ENCODE measurements around the gene PPP2R5E. TPM values are rescaled to one million over a fixed set of nuclear protein-coding genes. Genes with fewer than 3 reads are reported as not detected.

Gene PPP2R5E
- total and polyA plus RNA-seq, 2 donors (not counting 3 experiments of a cell fraction or from before 2014, with no cell fraction given), result 4.9 to 52.5 TPM

DNA sequence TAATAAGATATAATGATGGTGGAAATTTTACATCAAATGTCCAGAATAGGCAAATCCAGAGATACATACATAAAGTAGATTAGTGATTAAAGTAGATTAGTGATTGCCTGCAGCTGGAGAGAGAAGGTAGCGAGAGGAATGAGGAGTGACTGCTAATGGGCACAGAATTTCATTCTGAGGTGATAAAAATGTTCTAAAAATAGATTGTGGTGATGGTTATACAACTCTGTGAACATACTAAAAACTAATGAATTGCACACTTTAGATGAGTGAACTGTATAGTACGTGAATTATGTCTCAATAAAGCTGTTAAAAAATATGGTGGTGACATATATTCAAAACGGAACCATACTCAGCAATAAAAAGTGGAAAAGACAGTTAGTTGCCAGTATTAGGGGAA, 41.7 kb downstream of the PPP2R5E start:
- POLR2A ChIA-PET, result interaction anchor here (0.5 kb wide), 1 partner anchor 75 kb away, joined by 7 read pairs; no protein-coding TSS in a partner anchor
- peaks cover 6% of the 10 kb centered on the region for H3K4me1 ChIP-seq (ENCODE audit: control insufficient read depth, extremely low read depth, insufficient read depth, low read length)
- no peaks in the 10 kb centered on the region for H3K27me3 ChIP-seq (ENCODE audit: control insufficient read depth in 2 of 2, insufficient read depth in 2 of 2, low read length in 2 of 2)
- H3K79me2 ChIP-seq (ENCODE audit: control insufficient read depth, insufficient read depth, low read length), result peaks cover 72% of the 10 kb centered on the region
- dilution Hi-C loops (cut with MboI; ENCODE audit: extremely low pct_ligation_motif_present, low sequenced_read_pairs) (no loop called here), intact Hi-C loops (cut with micrococcal nuclease) (no loop called here)
- H3K9me3 ChIP-seq (replicated peaks; ENCODE audit: control insufficient read depth, insufficient read depth, low read length), result no peaks in the 10 kb centered on the region
- no peak overlapping the region for H3K27ac ChIP-seq (ENCODE audit: insufficient read depth, low read depth, low read length)
- no peak overlapping the region for H3K9ac ChIP-seq (replicated peaks; ENCODE audit: extremely low read depth, insufficient read depth, low read length)
- FAIRE-seq (no peak), DNase-seq (ENCODE audit: low read depth, low spot score) (no peak)
- no peak overlapping the region for H3K4me3 ChIP-seq (replicated peaks in 1 of 3; ENCODE audit: insufficient read depth in 1 of 3, low read depth in 1 of 3, low read length in 3 of 3)
- TF ChIP-seq GATA2 (IDR thresholded peaks at IDR 0.05; ENCODE audit: insufficient read depth, insufficient read length, low read depth, low read length) (no peak), EZH2 (IDR thresholded peaks at IDR 0.05; ENCODE audit: borderline replicate concordance, low read depth, low read length, severe bottlenecking) (no peak), JUN (IDR thresholded peaks at IDR 0.05; ENCODE audit: borderline replicate concordance, insufficient read depth, insufficient read length, low read depth) (no peak), MYC (IDR thresholded peaks at IDR 0.05; ENCODE audit: low read depth, low read length) (no peak), POLR2A (IDR thresholded peaks at IDR 0.05; ENCODE audit: low read depth, low read length) (no peak), FOS (IDR thresholded peaks at IDR 0.05; ENCODE audit: borderline replicate concordance, insufficient read depth, low read length) (no peak), POLR2AphosphoS5 (IDR thresholded peaks at IDR 0.05; ENCODE audit: insufficient read depth, low read depth, low read length) (no peak)
- TF ChIP-seq, protein P1, sequence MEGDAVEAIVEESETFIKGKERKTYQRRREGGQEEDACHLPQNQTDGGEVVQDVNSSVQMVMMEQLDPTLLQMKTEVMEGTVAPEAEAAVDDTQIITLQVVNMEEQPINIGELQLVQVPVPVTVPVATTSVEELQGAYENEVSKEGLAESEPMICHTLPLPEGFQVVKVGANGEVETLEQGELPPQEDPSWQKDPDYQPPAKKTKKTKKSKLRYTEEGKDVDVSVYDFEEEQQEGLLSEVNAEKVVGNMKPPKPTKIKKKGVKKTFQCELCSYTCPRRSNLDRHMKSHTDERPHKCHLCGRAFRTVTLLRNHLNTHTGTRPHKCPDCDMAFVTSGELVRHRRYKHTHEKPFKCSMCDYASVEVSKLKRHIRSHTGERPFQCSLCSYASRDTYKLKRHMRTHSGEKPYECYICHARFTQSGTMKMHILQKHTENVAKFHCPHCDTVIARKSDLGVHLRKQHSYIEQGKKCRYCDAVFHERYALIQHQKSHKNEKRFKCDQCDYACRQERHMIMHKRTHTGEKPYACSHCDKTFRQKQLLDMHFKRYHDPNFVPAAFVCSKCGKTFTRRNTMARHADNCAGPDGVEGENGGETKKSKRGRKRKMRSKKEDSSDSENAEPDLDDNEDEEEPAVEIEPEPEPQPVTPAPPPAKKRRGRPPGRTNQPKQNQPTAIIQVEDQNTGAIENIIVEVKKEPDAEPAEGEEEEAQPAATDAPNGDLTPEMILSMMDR (IDR thresholded peaks at IDR 0.05; ENCODE audit: extremely low read depth in 1 of 2, insufficient read depth in 1 of 2, low read depth in 1 of 2, low read length in 2 of 2), result no peak
- TF ChIP-seq, protein P2, sequence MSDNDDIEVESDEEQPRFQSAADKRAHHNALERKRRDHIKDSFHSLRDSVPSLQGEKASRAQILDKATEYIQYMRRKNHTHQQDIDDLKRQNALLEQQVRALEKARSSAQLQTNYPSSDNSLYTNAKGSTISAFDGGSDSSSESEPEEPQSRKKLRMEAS (IDR thresholded peaks at IDR 0.05; ENCODE audit: insufficient read depth, insufficient read length), result no peak
- CTCF ChIA-PET, result interaction anchor here (0.8 to 1.3 kb wide), 3 partner anchors 14 to 87 kb away, joined by 3 read pairs; no protein-coding TSS in a partner anchor
- no peak overlapping the region for H2AFZ ChIP-seq (ENCODE audit: low read depth, low read length)
- no peaks in the 10 kb centered on the region for H3K9me1 ChIP-seq (replicated peaks; ENCODE audit: control insufficient read depth, extremely low read depth, insufficient read depth, low read length)
- H3K36me3 ChIP-seq (ENCODE audit: control insufficient read depth in 2 of 2, extremely low read depth in 1 of 2, insufficient read depth in 2 of 2, low read length in 2 of 2), result no peaks in the 10 kb centered on the region
- no TSS peak for BruUV-seq (replicated peaks)
- no peak overlapping the region for H3K4me2 ChIP-seq (ENCODE audit: insufficient read depth, low read length)
- H4K20me1 ChIP-seq (replicated peaks; ENCODE audit: control insufficient read depth, extremely low read depth, insufficient read depth, low read length), result peaks cover 8% of the 10 kb centered on the region

All from endothelial cell of umbilical vein (primary cell).